ENCODE data around the gene MLPH.

The MLPH gene

GRCh38 chr2:237549216-237549615, 62.2 kb downstream of the MLPH start:
- H3K27me3 ChIP-seq (ENCODE audit: low read length), result no peaks in the 10 kb centered on the region
- H3K27ac ChIP-seq (ENCODE audit: low read depth, low read length), result no peak overlapping the region
- H3K4me2 ChIP-seq (ENCODE audit: low read depth, low read length, poor library complexity, severe bottlenecking), result no peak overlapping the region
- no peaks in the 10 kb centered on the region for H4K20me1 ChIP-seq (ENCODE audit: low read depth, low read length)
- TF ChIP-seq EZH2phosphoT487 (conservative IDR thresholded peaks at IDR 0.05; ENCODE audit: low read length), result no peak
- no peak for TF ChIP-seq CTCF (IDR thresholded peaks at IDR 0.05; ENCODE audit: insufficient read depth, low read length, poor library complexity, severe bottlenecking)
- H3K9me3 ChIP-seq (ENCODE audit: insufficient read depth, low read length), result no peaks in the 10 kb centered on the region
- no peaks in the 10 kb centered on the region for H3K79me2 ChIP-seq (ENCODE audit: insufficient read depth, low read length)
- H3K36me3 ChIP-seq (ENCODE audit: low read length), result no peaks in the 10 kb centered on the region
- no peak overlapping the region for H2AFZ ChIP-seq (ENCODE audit: low read depth, low read length, severe bottlenecking)
- H3K9me2 ChIP-seq (replicated peaks; ENCODE audit: insufficient read depth, low read length), result no peaks in the 10 kb centered on the region
- no peaks in the 10 kb centered on the region for H3F3A ChIP-seq (ENCODE audit: insufficient read depth)
- no peak overlapping the region for H3K9ac ChIP-seq (ENCODE audit: low read length)
- no peak overlapping the region for H3K4me3 ChIP-seq (ENCODE audit: insufficient read depth, low read length, poor library complexity, severe bottlenecking)

- H3K9me3 ChIP-seq (ENCODE audit: insufficient read depth, low read length), result no peaks in the 10 kb centered on the region
- no peak overlapping the region for H3K9ac ChIP-seq (ENCODE audit: low read length)
- no peaks in the 10 kb centered on the region for H3K27me3 ChIP-seq (ENCODE audit: low read length)
- H3K36me3 ChIP-seq (ENCODE audit: low read length), result no peaks in the 10 kb centered on the region
- no peak overlapping the region for H3K27ac ChIP-seq (ENCODE audit: low read depth, low read length)
- H3K4me3 ChIP-seq (ENCODE audit: insufficient read depth, low read length, poor library complexity, severe bottlenecking), result no peak overlapping the region
- no peaks in the 10 kb centered on the region for H3K9me2 ChIP-seq (replicated peaks; ENCODE audit: insufficient read depth, low read length)
- no peaks in the 10 kb centered on the region for H4K20me1 ChIP-seq (ENCODE audit: low read depth, low read length)
- H3K4me2 ChIP-seq (ENCODE audit: low read depth, low read length, poor library complexity, severe bottlenecking), result no peak overlapping the region
- no peaks in the 10 kb centered on the region for H3K79me2 ChIP-seq (ENCODE audit: insufficient read depth, low read length)
- no peaks in the 10 kb centered on the region for H3F3A ChIP-seq (ENCODE audit: insufficient read depth)
- TF ChIP-seq CTCF (IDR thresholded peaks at IDR 0.05; ENCODE audit: insufficient read depth, low read length, poor library complexity, severe bottlenecking), result no peak
- no peak for TF ChIP-seq EZH2phosphoT487 (conservative IDR thresholded peaks at IDR 0.05; ENCODE audit: low read length)
- no peak overlapping the region for H2AFZ ChIP-seq (ENCODE audit: low read depth, low read length, severe bottlenecking)
Observed at GRCh38 chr2:237549643-237550415, 62.8 kb downstream of the MLPH start.

GRCh38 chr2:237551071-237551574, 64.1 kb downstream of the MLPH start:
- Histone ChIP-seq H3K4me2 (ENCODE audit: low read depth, low read length, poor library complexity, severe bottlenecking) (no peak overlapping the region), H3K27ac (ENCODE audit: low read depth, low read length) (no peak overlapping the region), H3K4me3 (ENCODE audit: insufficient read depth, low read length, poor library complexity, severe bottlenecking) (no peak overlapping the region), H3K9ac (ENCODE audit: low read length) (no peak overlapping the region), H3F3A (ENCODE audit: insufficient read depth) (no peaks in the 10 kb centered on the region), H3K79me2 (ENCODE audit: insufficient read depth, low read length) (no peaks in the 10 kb centered on the region), H3K36me3 (ENCODE audit: low read length) (no peaks in the 10 kb centered on the region), H2AFZ (ENCODE audit: low read depth, low read length, severe bottlenecking) (no peak overlapping the region), H3K27me3 (ENCODE audit: low read length) (no peaks in the 10 kb centered on the region), H4K20me1 (ENCODE audit: low read depth, low read length) (no peaks in the 10 kb centered on the region), H3K9me3 (ENCODE audit: insufficient read depth, low read length) (0 out of 2 replicates have a peak, but pooled peaks cover 6% of the 10 kb centered on the region), H3K9me2 (replicated peaks; ENCODE audit: insufficient read depth, low read length) (no peaks in the 10 kb centered on the region)
- TF ChIP-seq EZH2phosphoT487 (conservative IDR thresholded peaks at IDR 0.05; ENCODE audit: low read length), result no peak
- TF ChIP-seq CTCF (IDR thresholded peaks at IDR 0.05; ENCODE audit: insufficient read depth, low read length, poor library complexity, severe bottlenecking), result no peak
